ENCODE results near the gene WDR72. TPM values are rescaled to one million over a fixed set of nuclear protein-coding genes. Genes with fewer than 3 reads are reported as not detected.

Gene WDR72
- total RNA-seq, 4 donors from 2014 or later: 0.04 to 0.73 (median 0.08) TPM; not detected in 1

DNA sequence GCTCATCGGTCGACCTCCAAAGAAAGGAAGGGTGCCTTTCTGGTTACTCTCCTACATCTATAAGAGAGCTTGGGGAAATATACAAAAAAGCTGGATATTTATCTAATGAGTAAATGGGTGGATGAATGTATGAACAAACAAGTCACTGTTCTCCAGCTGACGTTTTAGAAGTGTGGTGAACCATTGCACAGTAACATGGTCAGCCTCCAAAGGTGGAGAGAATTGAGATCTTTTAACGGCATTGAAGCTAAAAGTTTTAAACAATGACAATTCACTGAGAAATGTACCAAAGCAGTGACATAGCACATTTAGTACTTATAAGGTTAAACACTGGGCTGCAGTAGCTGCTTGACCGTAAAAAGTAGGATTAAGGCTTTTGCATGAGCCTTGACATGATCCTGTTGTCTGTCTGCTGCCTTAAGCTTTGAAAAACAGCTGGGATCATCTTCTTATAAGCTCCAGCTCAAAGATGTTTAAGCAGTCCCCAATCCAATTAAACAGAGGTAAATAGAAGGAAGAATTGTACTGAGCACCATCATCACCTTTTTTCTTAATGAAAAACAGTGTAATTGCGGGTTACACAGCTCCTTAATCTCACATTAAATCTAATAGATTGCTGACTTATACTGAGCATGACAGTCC, 222.9 kb downstream of the WDR72 start:
- Histone ChIP-seq H3K27ac (no peak overlapping the region), H3K9me3 (no peaks in the 10 kb centered on the region), H3K27me3 (no peaks in the 10 kb centered on the region), H3K4me1 (no peaks in the 10 kb centered on the region), H3K36me3 (no peaks in the 10 kb centered on the region), H3K4me3 (no peak overlapping the region)
- no peak for TF ChIP-seq POLR2A (IDR thresholded peaks at IDR 0.05)
- TF ChIP-seq, protein P1, sequence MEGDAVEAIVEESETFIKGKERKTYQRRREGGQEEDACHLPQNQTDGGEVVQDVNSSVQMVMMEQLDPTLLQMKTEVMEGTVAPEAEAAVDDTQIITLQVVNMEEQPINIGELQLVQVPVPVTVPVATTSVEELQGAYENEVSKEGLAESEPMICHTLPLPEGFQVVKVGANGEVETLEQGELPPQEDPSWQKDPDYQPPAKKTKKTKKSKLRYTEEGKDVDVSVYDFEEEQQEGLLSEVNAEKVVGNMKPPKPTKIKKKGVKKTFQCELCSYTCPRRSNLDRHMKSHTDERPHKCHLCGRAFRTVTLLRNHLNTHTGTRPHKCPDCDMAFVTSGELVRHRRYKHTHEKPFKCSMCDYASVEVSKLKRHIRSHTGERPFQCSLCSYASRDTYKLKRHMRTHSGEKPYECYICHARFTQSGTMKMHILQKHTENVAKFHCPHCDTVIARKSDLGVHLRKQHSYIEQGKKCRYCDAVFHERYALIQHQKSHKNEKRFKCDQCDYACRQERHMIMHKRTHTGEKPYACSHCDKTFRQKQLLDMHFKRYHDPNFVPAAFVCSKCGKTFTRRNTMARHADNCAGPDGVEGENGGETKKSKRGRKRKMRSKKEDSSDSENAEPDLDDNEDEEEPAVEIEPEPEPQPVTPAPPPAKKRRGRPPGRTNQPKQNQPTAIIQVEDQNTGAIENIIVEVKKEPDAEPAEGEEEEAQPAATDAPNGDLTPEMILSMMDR (IDR thresholded peaks at IDR 0.05): no peak
- DNase-seq: no peak
- WGBS, 2 donors: 49 to 50% methylated on average over 6 of the region's 6 CpGs
- intact Hi-C loops (cut with DNase I): no loop called here

DNA sequence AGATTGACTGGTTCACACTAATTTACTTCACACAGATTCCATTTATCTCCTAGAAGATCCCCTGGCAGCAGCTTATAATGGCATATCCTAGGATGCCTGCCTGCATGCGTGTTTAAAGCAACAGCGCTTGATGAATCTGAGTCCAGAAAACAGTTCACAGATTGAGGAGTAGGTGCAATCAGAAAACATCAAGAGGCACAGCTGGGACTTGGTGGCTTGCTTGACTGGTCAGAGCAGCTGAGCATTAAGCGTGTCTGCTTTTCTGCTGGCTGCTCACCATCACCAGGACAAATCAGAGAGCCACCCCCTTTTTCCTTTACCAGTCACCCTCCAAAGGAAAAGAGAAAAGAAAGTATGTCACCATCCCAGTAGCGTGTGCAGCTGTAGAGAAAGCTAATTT, 223.6 kb downstream of the WDR72 start:
- Histone ChIP-seq H3K27ac (no peak overlapping the region), H3K27me3 (no peaks in the 10 kb centered on the region), H3K36me3 (no peaks in the 10 kb centered on the region), H3K9me3 (no peaks in the 10 kb centered on the region), H3K4me1 (no peaks in the 10 kb centered on the region), H3K4me3 (no peak overlapping the region)
- no peak for DNase-seq
- TF ChIP-seq, protein P1 (IDR thresholded peaks at IDR 0.05): no peak
- no peak for TF ChIP-seq POLR2A (IDR thresholded peaks at IDR 0.05)
- intact Hi-C loops (cut with DNase I): no loop called here
- WGBS, 2 donors: 78 to 84% methylated on average over 3 to 4 of the region's 4 CpGs

DNA sequence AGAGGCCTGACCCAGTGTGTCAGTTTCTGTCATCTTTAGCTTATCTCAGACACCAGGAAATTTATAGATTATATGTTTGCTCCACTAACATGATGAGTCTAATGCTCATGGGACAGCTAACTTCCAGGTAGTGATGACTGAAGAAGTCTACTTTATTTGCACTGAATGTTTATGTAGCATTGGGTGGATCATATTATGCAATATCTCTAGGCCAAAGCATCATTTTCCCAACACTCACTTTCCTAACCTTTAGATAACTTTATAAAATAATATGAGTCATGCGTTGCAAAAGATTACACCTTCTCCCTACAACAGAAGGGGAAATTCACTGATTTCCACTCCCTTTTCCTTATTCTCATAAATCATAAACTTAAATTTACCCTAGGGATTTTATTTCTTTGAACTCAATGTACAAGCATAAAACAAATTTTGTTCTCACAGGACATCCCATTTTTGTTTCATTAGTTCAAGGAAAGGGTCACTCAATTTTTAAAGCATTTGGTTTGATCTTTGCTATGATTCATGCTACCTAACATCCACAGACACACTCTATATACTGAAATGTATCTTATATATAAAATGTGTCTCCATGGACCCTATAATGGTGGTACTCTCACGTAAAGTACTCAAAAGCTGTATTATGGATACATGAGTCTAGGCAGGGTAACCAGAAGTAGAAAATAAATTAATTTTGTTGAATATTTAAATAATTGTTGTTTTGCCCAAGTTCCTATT, 225.2 kb downstream of the WDR72 start:
- H3K4me3 ChIP-seq: no peak overlapping the region
- 77 to 84% methylated on average over 2 of the region's 2 CpGs for WGBS, 2 donors
- no peaks in the 10 kb centered on the region for H3K4me1 ChIP-seq
- no peaks in the 10 kb centered on the region for H3K36me3 ChIP-seq
- no peak for TF ChIP-seq POLR2A (IDR thresholded peaks at IDR 0.05)
- TF ChIP-seq, protein P1 (IDR thresholded peaks at IDR 0.05): no peak
- no peak overlapping the region for H3K27ac ChIP-seq
- H3K9me3 ChIP-seq: no peaks in the 10 kb centered on the region
- DNase-seq: no peak
- intact Hi-C loops (cut with DNase I): no loop called here
- no peaks in the 10 kb centered on the region for H3K27me3 ChIP-seq

DNA sequence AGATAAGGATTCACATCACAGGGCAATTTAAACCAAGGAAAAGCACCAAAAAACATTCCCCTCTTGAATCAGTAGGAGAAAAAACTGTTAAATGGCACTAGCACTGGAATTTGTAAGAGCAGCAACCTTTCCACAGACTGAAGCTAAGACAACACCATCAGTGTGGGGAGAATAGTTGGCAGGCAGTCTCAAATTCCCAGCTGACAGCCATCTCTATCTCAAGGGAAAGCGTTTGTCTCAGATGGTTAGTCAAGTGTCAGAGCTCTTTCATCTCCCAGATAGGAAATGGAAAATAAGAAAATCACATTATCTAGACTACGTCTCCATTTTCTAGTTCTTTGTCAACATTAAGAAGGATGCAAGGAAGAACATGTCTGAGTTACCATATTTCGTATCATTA, 228.7 kb downstream of the WDR72 start:
- H3K27me3 ChIP-seq: no peaks in the 10 kb centered on the region
- 43% methylated on average over 3 of the region's 3 CpGs for WGBS, 2 donors
- no peak for DNase-seq

DNA sequence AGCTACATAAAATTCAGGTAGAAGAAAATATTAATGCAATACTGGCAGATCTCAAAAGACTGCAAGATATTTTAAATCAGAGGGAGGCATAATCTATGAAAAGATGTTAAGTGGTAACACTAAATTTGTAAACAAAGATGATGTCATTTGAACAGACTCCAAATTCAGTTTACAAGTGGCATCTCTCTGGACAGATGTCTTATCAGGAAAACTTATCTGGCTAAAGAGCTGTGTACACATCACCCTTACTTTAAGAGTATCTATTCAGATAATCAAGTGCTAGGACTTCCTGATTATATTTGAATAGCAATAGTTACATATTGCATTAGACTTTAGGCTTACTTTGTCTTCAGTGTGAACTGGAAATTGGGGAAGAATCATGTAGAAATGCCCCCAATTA, 231.5 kb downstream of the WDR72 start:
- DNase-seq: no peak
- no peak for TF ChIP-seq POLR2A (IDR thresholded peaks at IDR 0.05)
- TF ChIP-seq, protein P1 (IDR thresholded peaks at IDR 0.05): no peak
- Histone ChIP-seq H3K27ac (no peak overlapping the region), H3K9me3 (no peaks in the 10 kb centered on the region), H3K36me3 (no peaks in the 10 kb centered on the region), H3K27me3 (no peaks in the 10 kb centered on the region), H3K4me1 (no peaks in the 10 kb centered on the region), H3K4me3 (no peak overlapping the region)
- intact Hi-C loops (cut with DNase I): no loop called here

More for the DNA sequence above, 228.7 kb downstream of the WDR72 start:
- Histone ChIP-seq H3K9me3 (no peaks in the 10 kb centered on the region), H3K27ac (no peak overlapping the region), H3K4me1 (no peaks in the 10 kb centered on the region), H3K36me3 (no peaks in the 10 kb centered on the region), H3K4me3 (no peak overlapping the region)
- TF ChIP-seq, protein P1 (IDR thresholded peaks at IDR 0.05): no peak
- TF ChIP-seq POLR2A (IDR thresholded peaks at IDR 0.05): no peak
- intact Hi-C loops (cut with DNase I): no loop called here
